ENCODE results near the gene DCAF8.
A peak's percentile ranks its signal among the peaks of the same experiment; 100 is the strongest.

The DCAF8 gene

DNA sequence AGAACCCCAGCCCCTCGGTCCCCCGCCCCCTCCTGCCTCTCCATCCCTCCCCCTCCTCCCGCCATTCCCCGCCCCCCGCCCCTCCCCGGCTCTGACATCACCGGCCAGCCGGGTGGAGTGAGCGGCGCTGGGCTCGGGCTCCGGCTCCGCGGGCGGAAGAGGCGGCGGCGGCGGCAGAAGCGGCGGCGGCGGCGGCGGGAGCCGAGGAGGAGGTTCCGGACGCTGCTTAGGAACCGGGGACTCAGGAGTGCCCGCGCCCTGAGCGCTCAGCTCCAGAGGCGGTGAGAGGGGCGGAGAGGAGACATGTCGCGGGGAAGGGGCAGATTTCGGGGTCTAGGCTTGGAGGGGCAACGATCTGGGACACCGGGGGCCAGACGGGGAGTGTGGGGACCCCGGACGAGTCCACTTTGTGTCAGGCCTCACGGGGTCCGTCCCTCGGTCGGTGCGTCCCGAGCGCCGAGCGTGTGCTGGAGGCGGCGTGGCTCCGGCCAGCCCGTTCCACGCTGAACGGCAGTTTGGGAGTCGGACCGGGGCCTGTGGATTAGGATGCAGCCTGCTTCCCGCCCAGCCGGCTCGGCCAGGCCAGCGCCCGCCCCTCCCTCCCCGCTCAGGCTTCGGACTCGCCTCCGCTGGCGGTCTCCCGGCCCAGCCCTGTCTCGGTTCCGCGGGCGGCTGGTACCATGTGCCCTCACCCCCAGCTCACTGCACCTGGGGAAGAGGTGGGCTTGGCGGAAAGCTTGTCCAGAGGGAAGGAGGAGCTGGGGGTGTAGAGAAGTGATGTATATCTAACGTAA lies 56.9 kb downstream of the DCAF8 start, which contains the start of gene PEA15:
PEA15 (plus strand) TSS at position 143 of the 794 bp plus-strand sequence. CDS start 6,161 bp downstream, outside the sequence.
- DNase-seq (ENCODE audit: low spot score) = no peak
- peak within 1 kb of the TSS; percentile 97 to 99 for H3K27ac ChIP-seq
- TF ChIP-seq, protein P1, sequence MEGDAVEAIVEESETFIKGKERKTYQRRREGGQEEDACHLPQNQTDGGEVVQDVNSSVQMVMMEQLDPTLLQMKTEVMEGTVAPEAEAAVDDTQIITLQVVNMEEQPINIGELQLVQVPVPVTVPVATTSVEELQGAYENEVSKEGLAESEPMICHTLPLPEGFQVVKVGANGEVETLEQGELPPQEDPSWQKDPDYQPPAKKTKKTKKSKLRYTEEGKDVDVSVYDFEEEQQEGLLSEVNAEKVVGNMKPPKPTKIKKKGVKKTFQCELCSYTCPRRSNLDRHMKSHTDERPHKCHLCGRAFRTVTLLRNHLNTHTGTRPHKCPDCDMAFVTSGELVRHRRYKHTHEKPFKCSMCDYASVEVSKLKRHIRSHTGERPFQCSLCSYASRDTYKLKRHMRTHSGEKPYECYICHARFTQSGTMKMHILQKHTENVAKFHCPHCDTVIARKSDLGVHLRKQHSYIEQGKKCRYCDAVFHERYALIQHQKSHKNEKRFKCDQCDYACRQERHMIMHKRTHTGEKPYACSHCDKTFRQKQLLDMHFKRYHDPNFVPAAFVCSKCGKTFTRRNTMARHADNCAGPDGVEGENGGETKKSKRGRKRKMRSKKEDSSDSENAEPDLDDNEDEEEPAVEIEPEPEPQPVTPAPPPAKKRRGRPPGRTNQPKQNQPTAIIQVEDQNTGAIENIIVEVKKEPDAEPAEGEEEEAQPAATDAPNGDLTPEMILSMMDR (IDR thresholded peaks at IDR 0.05) = no peak
- peak within 1 kb of the TSS; percentile 98 for H3K4me3 ChIP-seq

DNA sequence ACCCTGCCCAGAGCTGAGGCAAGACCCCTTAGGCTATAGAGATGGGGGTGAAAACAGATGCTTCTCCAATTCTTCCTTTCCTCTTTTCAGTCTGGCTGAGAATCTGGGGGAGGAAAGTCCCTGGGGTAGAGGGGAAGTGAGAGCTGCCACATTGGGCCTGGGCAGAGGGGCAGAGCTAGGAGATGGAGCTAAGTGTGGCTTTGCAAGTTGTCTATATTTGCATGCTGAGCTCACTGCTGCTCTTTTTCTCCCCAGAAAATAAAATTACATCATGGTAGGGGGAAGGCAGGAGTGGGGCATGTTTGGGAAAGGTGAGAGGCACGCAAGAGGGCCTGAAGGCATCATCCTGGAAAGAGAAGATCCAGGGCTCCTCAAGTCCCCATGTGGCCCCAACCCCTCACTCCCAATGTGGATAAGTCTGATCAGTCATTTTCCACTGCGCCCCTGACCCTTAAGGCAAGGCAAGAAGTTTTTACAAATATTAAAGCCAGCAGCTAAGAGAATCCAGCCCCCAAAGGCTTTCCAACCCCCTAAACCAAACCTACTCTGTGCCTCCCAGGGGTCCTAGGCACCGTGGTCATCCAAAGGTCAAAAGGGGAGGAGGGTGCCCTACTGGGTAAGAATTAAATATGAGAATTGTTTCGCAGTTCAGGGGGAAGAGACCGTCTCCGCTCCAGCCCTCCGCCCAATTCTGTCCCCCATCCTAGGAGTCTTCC lies 57.7 kb downstream of the DCAF8 start:
- TF ChIP-seq, protein P1 (IDR thresholded peaks at IDR 0.05) = no peak
- H3K4me3 ChIP-seq = peak overlapping the region; percentile 98
- no peak for DNase-seq (ENCODE audit: low spot score)
- peak overlapping the region; percentile 97 to 99 for H3K27ac ChIP-seq

DNA sequence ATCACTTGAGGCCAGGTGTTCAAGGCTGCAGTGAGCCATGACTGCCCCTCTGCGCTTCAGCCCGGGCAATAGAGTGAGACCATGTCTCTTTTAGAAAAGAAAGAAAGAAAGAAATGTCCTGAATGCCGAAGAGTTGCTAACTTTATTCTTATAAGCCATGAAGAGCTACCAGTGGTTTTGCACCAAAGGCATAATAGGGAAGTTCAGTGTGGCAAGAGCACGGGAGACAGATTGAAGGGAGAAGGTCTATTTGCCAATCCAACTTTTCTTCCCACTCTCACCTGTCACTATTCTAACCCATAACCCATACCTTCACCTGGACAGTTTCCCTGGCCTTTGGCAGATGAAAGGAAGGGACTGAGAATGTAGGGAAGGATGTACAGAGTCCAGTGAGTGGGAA lies 61.6 kb downstream of the DCAF8 start:
- no peak for DNase-seq (ENCODE audit: low spot score)
- Histone ChIP-seq H3K4me3 (no peak overlapping the region), H3K27ac (no peak overlapping the region)
- TF ChIP-seq, protein P1 (IDR thresholded peaks at IDR 0.05) = no peak

DNA sequence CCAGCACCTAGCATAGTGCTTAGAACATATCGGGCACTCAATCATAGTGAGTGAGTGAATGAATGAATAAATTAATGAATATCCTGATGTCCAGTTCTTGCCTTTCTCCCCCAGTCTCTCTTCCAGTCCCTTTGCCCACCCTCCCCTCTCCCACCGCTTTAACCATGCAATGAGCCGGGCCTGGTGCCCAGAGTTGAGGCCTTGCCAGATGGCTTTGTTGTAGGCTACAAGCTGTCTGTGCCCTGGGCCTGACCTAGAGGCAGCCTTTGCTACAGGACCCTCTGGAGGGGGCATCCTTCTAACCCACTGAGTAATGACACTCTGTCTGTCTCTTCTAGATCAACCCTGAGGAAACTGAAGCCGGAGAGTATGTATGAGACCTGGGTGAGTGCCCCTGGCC lies 65.1 kb downstream of the DCAF8 start:
- H3K4me3 ChIP-seq = no peak overlapping the region
- H3K27ac ChIP-seq = no peak overlapping the region
- TF ChIP-seq, protein P1 (IDR thresholded peaks at IDR 0.05) = no peak
- DNase-seq (ENCODE audit: low spot score) = no peak

DNA sequence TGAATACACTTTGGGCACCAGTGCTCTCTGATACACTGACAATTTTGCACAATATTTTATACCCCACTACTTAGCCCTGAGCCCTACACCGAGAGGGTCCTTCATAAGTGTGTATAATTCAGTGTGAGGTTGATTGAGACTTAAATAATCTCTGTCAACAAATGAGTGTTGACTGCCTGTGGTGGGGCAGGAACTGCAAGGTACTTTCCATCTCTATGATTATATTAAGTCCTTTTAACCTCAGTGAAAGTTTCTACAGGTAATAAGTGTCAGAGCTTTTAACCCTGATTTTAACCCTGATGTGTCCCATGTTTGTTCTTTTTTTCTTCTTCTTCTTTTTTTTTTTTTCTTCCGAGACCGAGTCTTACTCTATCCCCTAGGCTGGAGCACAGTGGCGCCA lies 66.2 kb downstream of the DCAF8 start:
- Histone ChIP-seq H3K4me3 (no peak overlapping the region), H3K27ac (no peak overlapping the region)
- TF ChIP-seq, protein P1 (IDR thresholded peaks at IDR 0.05) = no peak
- no peak for DNase-seq (ENCODE audit: low spot score)

DNA sequence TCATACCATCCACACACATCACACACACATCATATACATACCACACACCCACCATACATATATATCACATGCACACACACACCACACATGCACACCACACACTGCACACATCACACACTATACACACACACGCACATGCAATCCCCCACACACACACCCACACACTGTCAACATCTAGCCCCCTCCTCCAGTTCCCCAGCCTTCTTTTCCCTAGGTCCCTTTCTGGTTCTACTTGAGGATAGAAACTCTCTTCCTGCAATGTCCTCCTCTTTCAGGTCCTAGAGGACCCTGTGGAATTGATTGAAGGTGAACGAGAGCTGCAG lies 67.7 kb downstream of the DCAF8 start:
- DNase-seq (ENCODE audit: low spot score) = no peak
- Histone ChIP-seq H3K4me3 (no peak overlapping the region), H3K27ac (no peak overlapping the region)
- TF ChIP-seq, protein P1 (IDR thresholded peaks at IDR 0.05) = no peak

All from coronary artery (tissue), 2 donors.